GM18873 (cell line): ENCODE measurements around the gene NSUN3.
A peak's percentile ranks its signal among the peaks of the same experiment; 100 is the strongest.
"Not testable (repeated sequence)": the region's sequence is repeated elsewhere in the genome, so short reads cannot be mapped to it uniquely, and the experiment has no call there.

ENCODE experiments used
- ATAC-seq: cut with Tn5 transposase; IDR thresholded peaks from one replicate; pipeline ENCODE4 v1.9.1; 2021; ENCODE audit warnings: mild to moderate bottlenecking, moderate library complexity, moderate number of reproducible peaks; ENCODE audit not compliant: unreplicated experiment, low FRiP score

The NSUN3 gene

GRCh38 chr3:94066506-94067500 lies 3.9 kb downstream of the NSUN3 start:
- no peak for ATAC-seq

DNA sequence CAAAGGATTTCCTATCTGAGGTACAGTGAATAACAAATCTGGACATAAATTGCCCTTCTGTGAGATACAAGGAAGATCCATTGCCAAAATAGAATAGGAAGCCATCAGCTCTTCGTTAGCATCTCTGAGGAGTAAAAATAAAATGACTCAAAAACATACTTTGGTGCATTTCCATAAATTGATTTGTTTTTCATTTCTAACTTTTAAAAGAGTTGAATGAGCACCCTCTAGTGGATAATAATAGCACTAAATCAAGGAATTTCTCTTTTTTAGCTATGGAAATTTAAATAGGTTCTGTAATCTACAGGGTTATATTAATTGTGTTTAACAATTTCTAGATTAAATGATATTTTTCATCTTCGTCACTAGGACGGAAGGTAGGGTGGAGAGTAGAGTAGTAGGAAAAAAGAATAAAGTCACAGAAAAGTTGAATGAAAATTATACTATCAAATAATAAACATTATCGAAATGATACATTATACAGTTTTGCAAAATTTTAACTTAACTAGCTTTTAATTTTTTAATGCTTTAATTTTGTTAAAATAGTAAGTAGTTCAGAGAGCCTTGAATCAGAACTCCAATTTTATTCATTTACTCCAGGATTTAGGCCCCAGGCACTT lies 6.4 kb downstream of the NSUN3 start:
- ATAC-seq = no peak

DNA sequence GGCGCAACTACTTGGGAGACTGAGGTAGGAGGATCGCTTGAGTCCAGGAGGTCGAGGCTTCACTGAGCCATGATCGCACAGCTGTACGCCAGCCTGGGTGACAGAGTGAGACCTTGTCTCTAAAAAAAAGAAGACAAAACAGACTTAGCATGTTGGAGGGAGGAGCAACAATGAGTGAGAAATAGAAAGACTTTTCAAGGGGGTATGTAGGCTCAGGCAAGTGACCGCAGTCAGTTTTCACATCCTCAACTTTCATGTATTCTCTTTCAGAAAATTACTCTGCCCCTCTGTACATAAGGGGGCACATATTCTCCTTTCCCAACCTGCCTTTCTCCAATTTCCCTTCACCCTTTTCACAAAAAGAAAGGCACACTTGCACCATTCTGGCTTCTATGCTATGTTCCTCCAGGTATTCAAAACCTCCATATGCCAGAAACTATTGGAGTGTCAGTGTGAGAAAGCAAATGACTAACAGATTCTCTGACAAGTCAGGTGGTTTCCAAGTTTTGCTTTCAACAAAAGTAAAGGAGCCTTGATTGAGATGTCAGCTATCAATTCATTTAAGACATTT lies 7.6 kb downstream of the NSUN3 start:
- ATAC-seq = peak; percentile 36

- peak; percentile 69 for ATAC-seq
Measured at GRCh38 chr3:94071713-94072284, 8.9 kb downstream of the NSUN3 start.

- ATAC-seq = no peak
Measured at GRCh38 chr3:94076055-94076454, 13.2 kb downstream of the NSUN3 start.

DNA sequence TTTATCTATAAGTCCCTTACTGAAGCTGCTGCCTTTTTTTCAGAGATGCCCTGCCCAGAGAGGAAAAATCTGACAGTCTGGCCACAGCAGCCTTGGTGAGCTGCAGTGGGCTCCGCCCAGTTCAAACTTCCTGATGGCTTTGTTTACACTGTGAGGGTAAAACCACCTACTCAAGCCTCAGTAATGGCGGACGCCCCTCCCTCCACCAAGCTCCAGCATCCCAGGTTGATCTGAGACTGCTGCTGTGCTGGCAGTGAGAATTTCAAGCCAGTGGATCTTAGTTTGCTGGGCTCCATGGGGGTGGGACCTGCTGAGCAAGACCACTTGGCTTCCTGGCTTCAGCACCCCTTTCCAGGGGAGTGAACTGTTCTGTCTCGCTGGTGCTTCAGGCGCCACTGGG lies 17.7 kb downstream of the NSUN3 start:
- ATAC-seq = not testable (repeated sequence)

- ATAC-seq = no peak
Measured at GRCh38 chr3:94081884-94082283, 19.0 kb downstream of the NSUN3 start.

GRCh38 chr3:94082391-94082937 lies 19.6 kb downstream of the NSUN3 start:
- ATAC-seq = no peak

DNA sequence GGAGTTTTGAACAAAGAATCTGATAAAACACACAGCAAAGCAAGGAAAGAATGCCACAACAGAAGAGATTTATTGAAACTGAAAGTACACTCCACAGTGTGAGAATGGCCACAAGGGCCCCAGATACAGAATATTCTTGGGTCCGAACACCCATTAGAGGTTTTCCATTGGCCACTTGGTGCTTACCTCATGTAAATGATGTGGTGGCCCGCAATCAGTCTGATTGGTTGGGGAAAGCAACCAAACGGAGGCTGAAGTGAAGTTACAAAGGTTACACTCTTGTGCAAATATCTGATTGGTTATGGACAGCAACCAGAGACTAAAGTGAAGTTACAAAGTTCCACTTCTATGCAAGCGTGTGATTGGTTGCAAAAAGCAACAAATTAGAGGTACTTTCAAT lies 20.4 kb downstream of the NSUN3 start:
- ATAC-seq = no peak

DNA sequence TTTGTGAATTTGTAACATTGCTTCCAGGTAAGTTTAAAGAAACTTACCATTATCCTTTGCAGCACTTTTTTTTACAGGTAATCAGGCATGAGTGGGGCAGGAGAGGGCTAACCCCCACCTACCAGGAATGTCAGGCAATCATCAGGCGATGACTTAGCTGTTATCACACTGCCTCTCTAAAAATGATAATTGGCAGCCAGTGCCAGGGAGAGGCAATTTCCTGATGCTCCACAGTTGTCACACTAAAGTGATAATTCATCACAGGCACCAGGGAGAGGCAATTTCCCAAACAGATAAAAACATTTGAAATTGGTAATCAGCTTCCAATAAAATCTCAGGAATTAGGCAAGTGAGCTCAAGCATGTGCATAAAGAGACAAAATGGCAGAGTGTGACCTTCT lies 26.3 kb downstream of the NSUN3 start:
- ATAC-seq = no peak

DNA sequence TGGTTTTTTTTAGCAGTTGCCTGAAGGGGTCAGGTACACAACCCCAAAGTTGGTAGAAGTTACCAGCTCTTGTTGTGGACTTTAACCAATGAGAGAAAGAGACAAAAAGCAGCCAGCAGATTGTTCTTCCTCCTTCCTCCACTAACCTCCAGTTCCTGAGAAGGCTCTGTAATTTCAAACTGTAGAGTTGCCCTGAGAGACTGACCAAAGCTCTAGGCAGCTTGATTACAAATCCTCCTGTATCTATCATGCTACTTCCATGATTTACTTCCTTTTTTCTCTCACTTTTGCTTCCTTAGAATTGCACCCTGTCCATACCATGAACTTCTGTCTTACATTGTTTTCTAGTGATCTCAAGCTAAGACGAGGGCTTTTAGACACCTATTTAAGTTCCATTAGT lies 29.2 kb downstream of the NSUN3 start:
- ATAC-seq = no peak

DNA sequence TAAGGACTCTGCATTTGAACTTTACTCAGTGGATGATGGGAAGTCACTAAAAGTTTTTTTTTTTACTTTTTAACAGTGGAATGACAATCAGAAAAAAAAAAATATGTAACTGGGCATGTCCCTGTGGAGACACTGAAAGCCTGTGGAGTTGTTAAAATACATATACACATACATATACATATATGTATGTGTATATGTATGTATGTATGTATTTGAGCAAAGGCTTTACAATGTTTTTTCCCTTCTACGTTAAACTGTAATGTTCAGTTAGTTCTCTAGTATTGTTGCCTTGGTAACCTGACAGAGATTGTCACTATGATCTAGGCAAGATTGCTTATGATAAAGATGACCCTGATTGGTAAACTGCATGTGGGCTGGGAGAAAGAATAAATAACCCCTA lies 30.3 kb downstream of the NSUN3 start:
- ATAC-seq = no peak

DNA sequence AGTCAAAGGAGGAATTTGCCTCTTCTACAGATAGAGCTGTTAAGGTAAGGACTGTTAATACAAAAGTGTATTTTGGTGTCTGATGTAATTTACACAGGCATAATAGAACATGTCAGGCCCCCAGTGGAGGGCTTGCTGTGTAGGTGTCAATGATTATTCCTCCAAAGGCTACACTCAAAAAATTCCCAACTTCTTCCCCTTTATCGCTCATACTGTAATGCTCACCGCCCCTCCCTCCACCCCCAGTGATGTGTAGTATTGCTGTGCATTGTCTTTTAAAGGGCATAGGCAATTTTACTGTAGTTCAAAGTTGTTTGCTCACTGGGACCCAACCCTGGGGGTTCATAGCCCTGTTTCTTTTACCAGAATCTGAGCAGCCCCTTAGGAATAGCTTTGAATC lies 32.2 kb downstream of the NSUN3 start:
- no peak for ATAC-seq

- ATAC-seq = no peak
Measured at GRCh38 chr3:94098452-94098851, 35.6 kb downstream of the NSUN3 start.

- no peak for ATAC-seq
Measured at GRCh38 chr3:94099311-94099710, 36.5 kb downstream of the NSUN3 start.

DNA sequence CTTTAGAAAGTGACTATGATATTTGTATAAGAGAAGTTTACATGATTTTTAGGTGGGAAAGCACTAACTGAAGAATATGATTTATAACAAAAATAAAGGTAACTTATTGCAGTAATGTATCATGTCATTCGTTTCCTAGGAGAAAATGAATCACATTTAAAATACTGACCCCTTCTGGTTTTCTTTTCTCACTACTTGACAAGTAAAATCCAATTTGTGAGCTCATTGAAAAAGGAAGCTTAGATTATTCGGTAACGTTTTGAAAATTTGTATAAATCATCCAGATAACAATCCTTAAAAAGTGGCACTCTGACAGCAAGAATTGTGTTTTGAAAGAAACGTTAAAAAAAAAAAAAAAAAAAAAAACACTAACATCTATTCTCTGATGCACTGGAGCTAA lies 39.0 kb downstream of the NSUN3 start:
- no peak for ATAC-seq

- ATAC-seq = no peak
Measured at GRCh38 chr3:94106268-94106667, 43.4 kb downstream of the NSUN3 start.

DNA sequence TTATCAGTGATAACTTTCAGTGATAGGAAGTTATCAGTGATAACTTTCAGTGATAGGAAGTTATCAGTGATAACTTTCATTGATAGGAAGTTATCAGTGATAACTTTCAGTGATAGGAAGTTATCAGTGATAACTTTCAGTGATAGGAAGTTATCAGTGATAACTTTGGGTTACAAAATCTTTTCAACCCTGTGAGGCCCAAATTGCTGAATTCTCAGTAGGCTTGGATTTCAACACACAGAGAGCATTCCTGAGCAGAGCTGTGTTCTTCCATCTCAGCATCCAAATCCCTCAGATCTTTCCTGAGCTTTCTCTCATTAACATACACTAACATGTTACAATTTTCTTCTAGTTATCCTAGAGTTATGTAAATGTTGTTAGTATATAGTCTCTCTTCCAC lies 47.4 kb downstream of the NSUN3 start:
- not testable (repeated sequence) for ATAC-seq

DNA sequence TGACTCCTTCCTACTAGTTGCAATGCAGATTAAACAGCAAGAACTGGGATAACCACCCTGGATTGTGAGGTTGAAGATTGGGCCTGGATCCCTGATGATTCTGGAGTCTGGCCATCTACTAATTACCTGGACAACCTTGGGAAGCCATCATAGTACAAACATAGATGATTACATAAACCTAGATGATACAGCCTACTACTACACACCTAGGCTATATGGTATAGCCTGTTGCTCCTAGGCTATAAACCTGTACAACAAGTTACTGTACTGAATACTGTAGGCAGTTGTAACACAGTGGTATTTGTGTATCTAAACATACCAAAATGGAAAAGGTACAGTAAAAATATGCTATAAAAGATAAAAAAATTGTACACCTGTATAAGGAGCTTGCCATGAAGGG lies 48.0 kb downstream of the NSUN3 start:
- ATAC-seq = no peak

- no peak for ATAC-seq
Measured at GRCh38 chr3:94114666-94115065, 51.8 kb downstream of the NSUN3 start.

DNA sequence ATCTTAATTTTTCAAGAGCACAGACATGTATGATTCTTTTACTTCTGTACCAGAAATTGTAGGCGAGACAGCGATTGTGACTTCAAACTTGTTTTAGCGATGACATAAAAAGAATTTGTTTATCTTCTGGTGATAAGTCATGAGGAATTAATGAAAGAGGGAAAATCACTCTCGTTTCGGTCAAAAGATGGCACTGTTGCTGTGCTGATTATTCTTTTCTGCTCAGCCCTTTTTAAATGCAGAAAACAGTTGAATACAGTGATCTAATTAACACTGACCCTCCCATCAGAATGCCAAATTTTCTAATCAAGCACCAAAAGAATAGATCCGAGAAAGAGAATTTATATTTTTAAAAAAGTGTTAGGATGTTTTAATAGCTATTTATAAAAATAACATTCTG lies 52.6 kb downstream of the NSUN3 start:
- ATAC-seq = no peak
